Activated CD4-positive, alpha-beta T cell treated with anti-CD3 and anti-CD28 coated beads, Interleukin-2, Interleukin-6, amounts not matched to agents 100 ng/mL and 50 ng/mL, durations not matched to agents 16 hours and 8 hours (primary cell): ENCODE measurements around the gene CARMIL3.

Experiments used
- DNase-seq: peaks from one replicate; pipeline ENCODE4 v3.0.0-alpha.2; 2020

CARMIL3 gene

DNA sequence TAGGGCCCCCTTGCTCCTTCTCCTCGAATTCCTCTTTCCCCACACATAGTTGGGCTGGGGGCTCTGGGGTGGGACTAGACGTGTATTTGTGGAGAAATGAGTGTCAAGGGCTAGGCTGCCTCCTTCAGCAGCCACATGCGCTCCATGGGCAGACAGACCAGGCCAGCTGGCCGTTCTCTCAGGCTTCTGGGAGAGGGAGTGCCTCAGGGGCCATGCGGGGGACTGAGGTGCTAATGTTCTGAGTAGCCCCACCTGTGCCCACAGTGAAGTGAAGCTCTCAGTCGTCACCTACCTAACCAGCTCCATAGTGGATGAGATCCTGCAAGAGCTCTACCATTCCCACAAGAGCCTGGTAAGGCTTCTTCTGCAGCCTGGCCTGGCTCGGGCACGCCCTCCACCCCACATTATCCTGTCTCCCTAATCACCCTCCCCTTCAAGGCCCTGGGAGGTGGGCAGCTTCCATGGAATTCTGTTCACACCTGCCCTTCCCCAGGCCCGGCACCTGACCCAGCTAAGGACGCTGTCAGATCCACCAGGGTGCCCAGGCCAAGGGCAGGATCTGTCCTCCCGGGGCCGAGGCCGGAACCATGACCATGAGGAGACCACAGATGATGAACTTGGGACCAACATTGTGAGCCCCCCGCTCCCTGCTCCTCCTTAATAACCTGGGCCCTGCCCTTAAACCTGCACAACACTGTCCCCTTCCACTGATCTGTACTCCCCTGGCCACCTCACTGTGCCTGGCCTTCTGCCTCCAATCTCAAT is 10.6 kb downstream of the CARMIL3 start:
- no peak for DNase-seq

DNA sequence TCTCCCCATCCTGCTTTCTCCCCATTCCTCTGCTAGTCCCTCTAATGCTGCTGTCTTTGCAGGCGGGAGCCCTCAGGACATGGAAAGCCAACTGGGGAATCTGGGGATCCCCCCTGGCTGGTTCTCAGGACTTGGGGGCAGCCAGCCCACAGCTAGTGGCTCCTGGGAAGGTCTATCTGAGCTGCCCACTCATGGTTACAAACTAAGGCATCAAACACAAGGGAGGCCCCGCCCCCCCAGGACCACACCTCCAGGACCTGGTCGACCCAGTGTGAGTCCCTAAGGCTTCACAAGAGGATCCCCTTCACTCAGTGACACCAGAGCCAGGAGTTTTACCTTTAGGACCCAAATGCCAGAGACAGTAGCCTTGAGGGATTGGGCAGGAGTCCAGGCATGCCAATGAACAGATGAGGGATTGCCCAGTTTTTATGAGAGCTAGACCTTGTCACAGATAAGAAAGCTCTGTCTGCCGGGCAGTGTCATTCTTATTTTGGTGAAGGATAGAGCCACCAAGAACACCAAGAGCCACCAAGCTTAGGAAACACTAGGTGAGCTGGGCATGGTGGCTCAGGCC is 11.5 kb downstream of the CARMIL3 start:
- no peak for DNase-seq

DNA sequence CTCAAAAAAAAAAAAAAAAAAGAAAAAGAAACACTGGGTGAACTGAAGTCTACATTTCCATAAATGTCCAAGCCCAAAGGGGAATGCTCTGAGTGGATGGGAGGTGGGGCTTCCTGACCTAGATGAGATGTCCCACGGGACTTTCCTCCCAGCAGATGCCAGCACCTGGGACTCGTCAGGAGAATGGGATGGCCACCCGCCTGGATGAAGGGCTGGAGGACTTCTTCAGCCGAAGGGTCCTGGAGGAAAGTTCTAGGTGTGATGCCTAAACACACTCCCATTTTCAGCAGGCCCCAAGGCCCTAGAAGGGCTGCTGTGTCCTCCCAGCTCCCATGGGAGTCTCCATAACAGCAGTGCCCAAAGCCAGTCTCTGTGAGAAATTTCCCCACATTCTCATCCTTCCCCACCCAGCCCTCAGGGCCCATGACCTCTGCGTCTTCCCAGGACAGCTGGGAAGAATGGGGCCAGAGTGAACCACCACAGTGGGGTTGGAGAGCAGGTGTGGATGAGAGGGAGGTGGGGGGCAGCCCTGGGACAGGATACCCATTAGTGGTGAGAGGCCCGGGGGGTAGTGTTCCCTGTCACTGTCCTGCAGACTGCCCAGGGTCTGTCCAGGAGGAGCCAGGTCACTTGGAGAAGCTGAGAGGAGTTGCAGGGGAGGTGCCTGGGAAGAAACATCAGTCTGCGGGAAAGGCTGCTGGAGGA is 12.4 kb downstream of the CARMIL3 start:
- no peak for DNase-seq

DNA sequence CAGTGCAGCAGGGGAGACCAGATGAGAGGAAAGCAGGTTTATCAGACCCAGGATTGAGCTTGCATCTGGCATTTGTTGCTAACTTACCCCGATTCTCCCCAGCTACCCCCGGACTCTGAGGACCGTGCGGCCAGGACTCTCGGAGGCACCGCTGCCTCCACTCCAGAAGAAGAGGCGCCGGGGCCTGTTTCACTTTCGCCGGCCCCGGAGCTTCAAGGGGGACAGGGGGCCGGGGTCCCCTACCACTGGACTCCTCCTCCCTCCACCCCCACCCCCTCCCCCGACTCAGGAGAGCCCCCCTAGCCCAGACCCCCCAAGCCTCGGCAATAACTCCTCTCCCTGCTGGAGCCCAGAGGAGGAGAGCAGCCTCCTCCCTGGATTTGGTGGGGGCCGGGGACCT is 13.0 kb downstream of the CARMIL3 start:
- no peak for DNase-seq

DNA sequence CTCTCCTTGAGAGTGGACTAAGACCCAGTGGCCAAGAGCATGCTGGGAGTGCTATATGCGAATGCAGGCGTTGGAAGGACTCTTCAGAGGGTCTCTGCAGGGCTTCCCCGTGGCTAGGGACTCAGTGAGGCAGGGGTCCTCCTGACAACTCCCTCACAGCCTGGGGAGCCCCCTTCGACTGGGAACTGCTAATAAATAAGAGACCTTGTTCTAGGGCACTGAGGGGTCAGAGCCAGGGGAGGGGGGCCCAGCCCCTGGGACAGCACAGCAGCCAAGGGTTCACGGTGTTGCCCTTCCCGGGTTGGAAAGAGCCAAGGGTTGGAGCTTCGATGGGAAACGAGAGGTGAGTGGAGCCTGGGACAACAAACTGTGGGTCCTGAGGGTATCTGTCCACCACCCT is 13.6 kb downstream of the CARMIL3 start:
- DNase-seq = no peak

DNA sequence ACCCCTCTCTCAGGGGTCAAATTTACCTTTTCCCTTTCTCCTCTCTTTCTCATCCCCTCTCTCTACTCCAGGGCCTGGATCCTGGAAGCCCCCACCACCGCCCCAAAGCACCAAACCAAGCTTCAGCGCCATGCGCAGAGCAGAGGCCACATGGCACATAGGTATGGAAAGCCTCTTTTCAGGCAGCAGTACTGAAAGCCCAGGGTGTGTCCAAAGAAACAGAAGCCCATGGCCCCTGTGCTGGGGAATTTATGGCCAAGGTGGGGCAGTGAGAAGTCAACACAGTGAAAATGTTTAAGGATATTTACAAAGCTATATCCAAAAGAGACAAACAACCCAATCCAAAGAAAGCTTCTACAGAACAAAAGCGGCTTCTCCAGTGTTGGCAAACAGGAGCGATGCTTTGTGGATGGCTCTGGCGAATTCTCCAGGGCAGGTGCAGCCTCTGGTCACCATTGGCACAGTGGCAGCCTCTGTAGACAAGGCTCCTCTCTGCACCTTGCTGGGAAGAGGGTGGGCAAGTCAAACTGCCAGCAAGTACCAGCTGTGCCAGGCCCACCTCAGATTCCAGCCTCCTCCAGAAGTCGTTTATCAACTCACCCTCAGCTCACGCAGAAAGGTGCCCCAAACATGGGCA is 14.8 kb downstream of the CARMIL3 start:
- DNase-seq = no peak

DNA sequence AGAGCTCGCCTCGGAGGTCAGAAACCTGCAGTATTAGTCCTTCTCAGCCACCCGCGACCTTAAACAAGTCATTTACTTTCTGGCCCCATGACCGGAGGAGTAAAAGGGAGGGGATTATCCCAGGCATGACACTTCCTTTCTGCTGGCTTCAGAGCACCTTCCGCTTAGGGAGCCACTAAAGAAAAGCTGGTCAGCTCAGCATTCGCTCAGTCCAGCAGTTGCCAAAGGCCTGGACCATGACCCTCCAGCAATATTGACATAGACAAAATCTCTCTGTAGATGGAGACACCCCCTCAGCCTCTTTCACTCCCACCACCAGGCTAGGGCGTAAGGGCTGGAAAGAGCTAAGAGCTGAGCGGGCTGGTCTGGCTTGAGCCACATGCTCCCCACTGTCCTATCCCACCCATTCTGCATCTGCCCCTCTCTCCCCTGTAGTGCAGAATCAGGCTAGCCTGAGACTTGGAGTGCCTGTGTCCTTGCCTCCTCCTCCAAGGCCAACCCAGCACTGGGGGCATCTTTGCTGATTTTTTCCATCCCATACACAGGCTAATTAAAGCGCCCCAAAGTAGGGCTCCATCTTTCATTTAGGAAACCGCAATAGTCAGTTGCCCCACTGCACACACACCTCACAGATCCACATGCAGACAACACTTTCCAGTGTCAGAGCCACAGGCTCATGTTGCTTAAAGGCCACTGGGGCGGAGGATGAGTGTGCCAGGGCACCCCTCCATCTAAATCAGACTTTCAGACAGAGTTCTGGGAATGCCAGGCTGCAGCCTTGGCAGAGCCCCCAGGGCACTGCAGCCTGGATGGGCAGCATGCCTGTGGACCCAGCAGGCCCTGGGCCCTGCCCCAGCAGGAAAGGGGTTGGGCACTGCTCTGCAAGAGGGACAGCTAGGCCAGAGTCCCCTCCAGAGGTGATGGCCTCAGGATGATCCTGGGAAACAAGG is 15.6 kb downstream of the CARMIL3 start:
- no peak for DNase-seq

DNA sequence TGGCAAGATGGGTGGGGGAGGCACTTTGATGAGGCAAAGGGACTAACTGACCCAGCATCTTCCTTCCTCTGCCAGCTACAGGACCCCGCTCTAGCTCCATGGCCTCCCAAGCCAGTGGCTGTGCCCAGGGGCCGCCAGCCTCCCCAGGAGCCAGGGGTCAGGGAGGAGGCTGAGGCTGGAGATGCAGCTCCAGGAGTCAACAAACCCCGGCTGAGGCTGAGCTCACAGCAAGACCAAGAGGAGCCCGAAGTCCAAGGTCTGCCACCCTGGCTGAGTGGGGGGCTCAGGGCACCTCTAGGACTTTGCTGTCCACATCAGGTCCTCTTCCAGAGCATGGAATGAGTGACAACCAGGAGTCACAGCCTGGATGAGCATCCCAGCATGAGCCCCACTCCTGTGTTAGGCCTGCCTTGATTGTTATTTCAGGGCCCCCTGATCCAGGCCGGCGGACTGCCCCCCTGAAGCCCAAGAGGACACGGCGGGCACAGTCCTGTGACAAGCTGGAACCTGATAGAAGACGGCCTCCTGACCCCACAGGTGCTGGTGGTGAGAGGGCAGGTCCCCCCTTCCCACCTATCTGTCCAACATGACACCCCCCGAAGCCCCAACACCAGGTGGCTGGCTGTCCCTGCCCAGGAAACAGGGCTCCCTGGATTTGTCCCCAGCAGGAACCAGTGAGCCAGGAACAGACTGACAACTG is 17.1 kb downstream of the CARMIL3 start:
- no peak for DNase-seq

DNA sequence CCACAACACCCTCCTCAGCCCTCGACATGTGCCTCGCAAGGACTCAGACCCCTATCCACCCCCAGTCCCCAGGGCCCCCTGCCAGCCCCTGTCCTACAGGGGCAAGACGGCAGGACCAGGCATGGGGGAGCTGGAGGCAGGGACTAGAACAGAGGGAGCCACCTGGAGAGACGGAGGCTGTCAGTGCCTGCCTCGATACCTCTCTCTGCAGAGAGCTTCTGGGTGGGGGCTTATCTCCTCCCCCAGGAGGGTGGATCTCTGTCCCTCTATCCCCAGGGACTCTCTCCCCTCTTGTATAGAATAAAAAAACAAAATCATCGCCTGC is 17.6 kb downstream of the CARMIL3 start:
- DNase-seq = no peak

DNA sequence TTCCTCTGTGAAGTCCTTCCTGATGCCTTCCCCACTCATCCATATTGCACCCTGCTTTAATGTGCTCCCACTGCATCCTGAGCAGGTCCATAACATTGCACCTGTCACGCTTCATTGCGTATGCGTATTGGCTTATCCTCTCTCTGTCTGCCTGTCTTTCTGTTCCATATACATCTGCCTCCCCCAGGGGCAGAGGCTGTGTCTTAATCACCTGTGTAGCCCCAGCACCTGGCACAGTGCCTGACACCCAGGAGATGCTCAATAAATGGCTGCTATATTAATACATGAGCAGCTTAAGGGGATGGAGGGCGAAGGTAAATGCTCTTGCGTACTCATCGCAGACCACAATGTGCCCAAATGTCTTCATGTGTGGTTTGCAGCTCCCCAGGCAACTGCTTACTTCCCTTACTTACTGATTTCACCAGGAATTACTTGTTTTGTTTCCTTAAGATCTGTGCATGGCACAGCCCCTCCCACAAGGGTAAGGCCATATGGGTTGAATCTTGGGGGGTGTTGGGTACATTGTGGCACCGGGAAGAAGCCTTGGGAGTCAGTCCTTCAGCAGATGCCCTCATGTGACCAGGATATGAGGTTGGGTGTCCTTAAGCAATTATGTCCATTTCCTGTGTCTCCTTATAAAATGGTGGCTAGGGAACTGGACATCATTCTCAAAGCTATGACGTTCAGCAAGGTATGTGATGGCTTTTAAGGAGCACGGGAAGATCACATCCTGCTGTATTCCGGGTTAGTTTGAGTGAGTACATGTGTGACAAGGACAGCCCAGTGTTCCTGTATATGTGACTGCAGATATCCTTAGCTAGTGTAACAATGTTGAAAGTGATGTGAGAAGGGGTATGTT is 18.7 kb downstream of the CARMIL3 start:
- no peak for DNase-seq

DNA sequence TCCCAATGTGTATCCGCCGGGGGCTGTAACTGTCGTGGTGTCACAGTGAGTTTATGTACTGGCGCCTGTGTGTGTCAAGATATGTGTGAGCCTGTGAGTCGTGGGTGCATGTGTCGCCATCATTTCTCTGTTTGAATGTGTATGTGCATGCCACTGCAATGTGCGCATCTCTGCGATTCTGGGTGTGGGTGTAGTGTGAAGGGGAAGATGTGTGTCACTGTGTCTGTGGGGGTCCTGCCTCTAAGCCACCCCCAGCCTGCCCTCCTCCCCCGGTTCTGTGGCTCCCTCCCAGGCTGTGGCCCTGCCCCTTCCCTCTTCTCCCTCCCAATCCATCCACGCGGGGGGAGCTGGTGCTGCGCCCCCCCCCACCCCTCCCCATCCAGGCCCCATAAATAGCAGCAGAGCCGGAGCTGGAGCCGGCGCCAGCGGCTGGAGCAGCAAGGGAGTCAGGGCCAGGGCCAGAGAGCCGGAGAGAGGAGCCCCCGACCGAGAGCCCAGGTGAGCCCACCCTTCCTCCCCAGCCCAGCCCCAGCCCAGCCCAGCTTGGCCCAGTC is 19.4 kb downstream of the CARMIL3 start, which contains the start of gene CPNE6:
Gene CPNE6 (plus strand): TSS at position 419 of the 554 bp plus-strand sequence. CDS start 1,375 bp downstream, outside the sequence.
- DNase-seq = peak; percentile 17

DNA sequence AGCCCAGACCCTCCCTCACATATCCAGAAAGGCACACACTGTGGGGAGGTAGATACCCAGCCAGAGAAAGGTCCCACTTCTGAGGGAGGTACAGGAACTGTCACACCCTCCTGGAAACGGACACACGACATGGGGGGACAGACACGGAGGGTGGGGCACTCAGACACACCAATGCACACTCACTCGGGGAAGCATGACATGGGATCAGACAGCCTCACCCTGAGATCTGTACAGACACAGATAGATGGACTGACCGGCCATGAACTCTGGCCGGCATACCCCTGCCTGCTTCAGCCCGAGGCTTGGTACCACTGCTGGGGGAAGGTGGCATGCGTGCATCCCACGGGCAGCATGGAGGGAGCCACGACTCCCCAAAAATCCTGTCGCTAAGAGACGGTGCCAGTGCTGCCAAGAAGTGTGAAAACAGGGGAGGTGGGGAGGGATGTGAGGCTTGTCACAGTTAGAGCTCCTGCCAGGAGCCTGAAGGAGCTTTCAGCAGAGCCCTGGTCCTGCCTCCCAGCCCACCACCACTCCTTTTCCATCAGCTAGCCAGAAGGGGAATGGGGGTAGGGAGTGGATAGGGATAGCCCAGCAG is 20.1 kb downstream of the CARMIL3 start:
- DNase-seq = no peak

DNA sequence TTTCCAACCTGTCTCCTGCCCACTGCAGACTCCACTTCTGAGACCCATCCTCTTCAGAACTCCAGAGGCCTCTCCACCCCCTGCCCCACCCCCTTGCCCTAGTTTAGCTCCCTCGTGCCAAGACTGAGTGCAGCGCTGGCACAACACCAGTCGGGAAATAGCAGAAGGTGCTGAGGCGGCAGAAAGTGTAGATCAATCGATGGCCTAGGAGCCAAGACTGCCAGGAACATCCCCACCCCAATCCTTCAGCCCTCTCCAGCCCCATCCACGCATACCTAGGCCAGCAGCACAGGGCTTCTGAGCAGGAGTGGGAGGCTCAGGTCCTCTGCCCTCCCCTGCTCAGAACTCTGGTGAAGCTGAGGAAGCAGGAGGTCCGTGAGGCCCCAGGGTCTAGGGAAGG is 20.6 kb downstream of the CARMIL3 start:
- DNase-seq = no peak

DNA sequence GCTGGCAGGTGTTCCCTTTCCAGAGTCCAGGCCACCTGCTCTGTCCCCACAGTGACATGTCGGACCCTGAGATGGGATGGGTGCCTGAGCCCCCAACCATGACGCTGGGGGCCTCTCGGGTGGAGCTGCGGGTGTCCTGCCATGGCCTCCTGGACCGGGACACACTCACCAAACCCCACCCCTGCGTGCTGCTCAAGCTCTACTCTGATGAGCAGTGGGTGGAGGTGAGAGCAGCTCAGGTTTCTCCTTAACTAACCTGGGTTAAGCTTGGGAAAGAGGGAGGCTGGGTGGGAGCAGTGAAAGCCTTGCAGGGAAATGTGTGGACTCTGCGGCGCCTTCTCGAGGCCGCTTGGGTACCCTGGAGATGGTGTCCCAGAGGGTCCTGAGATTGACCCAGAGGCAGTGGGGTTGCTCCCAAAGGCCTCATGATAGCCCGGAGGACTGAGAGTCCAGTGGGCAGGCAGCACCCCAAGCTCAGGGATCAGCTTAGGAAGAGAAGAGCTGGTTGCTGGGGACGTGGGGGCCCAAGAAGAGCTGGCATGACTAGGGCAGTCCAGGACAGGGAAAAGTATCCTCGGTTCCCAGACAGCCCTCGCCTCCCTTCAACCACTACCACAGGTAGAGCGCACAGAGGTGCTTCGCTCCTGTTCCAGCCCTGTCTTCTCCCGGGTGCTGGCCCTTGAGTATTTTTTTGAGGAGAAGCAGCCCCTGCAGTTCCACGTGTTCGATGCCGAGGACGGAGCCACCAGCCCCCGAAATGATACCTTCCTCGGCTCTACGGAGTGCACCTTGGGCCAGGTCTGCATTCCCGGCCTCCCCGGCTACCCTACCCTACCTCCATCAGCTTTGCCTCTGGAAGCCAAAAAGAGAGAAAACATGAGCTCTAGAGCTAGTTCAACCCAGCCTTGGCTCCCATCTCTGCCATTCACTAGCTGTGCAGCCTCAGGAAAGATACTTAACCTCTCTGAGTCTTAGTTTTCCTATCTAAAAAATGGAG is 21.4 kb downstream of the CARMIL3 start:
- no peak for DNase-seq

DNA sequence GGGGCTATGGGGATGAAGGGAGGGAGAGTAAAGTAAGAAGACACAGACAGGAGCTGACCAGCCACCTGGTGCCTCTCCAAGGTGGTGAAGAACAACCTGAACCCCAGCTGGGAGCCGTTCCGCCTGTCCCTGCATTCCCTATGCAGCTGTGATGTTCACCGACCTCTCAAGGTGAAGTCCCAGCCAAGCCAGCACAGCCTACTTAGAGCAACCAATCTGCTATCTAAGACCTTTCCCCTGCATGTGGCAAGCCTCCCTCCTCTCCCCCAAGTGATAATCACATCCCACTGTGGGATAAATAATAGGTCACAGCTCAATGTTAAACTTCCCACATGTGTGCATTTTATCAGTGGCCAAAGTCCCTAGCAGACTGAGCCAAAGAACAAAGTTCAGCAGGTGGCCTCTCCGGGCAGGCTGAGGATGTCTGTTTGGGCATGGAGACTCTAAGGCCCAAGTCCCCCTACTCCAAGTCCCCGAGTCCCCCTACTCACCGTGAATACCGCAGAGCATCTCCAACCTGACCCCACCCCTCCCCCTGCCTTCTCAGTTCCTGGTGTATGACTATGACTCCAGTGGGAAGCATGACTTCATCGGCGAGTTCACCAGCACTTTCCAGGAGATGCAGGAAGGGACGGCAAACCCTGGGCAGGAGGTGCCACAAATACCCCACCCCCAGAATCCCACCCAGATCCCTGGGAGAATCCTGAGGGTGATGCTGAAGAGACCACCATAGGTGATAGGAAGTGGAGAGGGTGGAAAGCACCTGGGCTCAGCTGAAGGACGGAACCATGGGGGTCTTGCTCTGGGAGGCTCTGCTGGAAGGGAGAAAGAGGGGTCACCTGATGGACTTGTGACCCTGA is 23.0 kb downstream of the CARMIL3 start:
- no peak for DNase-seq

DNA sequence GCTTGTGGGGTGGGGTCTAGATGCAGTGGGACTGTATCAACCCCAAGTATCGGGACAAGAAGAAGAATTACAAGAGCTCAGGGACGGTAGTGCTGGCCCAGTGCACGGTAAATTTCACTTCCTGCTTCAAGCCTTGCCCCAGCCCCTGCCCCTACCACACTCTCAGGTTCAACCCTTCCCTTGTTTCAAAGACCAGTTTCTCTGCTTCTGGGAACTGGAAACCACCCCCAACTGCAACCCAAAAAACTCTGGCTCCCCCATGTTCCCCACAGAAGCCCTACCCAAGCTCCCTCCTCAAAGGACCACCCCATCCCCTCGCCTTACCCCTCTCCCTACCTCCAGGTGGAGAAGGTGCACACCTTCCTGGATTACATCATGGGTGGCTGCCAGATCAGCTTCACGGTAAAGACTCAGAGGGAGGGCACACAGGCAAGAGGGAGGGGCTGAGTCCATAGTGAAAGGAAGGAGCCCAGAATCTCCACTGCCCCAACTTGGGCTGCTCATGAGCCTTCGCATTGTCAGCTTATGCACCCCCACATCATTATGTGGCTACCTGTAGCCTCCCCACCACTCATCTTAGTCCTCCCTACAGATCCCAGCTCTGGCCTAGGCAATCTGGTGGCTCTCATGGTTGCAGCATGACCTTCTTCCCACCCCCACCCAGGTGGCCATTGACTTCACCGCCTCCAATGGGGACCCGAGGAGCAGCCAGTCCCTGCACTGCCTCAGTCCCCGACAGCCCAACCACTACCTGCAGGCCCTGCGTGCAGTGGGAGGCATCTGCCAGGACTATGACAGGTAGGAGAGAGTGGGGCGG is 23.9 kb downstream of the CARMIL3 start:
- DNase-seq = no peak

DNA sequence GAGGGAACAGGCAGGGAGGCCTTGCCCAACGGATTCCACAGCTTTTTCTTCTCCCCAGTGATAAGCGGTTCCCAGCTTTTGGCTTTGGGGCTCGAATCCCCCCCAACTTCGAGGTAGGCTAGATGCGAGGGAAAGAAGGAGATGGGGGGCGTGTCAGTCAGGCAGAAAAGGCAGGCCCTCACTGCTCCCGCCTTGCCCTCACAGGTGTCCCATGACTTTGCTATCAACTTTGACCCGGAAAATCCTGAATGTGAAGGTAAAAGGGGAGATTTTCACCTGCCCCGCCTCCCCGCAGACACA is 24.4 kb downstream of the CARMIL3 start:
- no peak for DNase-seq
